Neural cell (in vitro differentiated cells): ENCODE measurements around the gene CDKL4. TPM values are rescaled to one million over a fixed set of nuclear protein-coding genes. Genes with fewer than 3 reads are reported as not detected.

Experiments
- H2AFZ ChIP-seq: fragments of 200-600, 300-800 bp; sonication (generic), shearing (Covaris generic); 2 replicates; pipeline ENCODE4 v1.6.0; 2014; ENCODE audit warnings: low read depth, mild to moderate bottlenecking, antibody characterized with exemption, low read length, moderate library complexity
- H3F3A ChIP-seq: fragments of 200-600 bp; shearing (Covaris generic); 2 replicates; pipeline ENCODE4 v1.6.1; 2016; ENCODE audit warnings: mild to moderate bottlenecking, moderate library complexity, mixed read lengths, antibody characterized with exemption, low read length; ENCODE audit not compliant: insufficient read depth, poor library complexity, severe bottlenecking
- H3K27ac ChIP-seq: fragments of 200-600, 300-800 bp; sonication (generic), shearing (Covaris generic); 2 replicates; pipeline ENCODE4 v1.5.1; 2014; ENCODE audit warnings: mild to moderate bottlenecking, low read length, moderate library complexity
- H3K27me3 ChIP-seq: fragments of 300-800, 200-600 bp; sonication (generic), shearing (Covaris generic); 2 replicates; pipeline ENCODE4 v1.6.0; 2014; ENCODE audit warnings: mild to moderate bottlenecking, low read depth, low read length, moderate library complexity; ENCODE audit not compliant: insufficient read depth
- H3K36me3 ChIP-seq: fragments of 300-800, 200-600 bp; sonication (generic), shearing (Covaris generic); 2 replicates; pipeline ENCODE4 v1.5.1; 2014; ENCODE audit warnings: mild to moderate bottlenecking, antibody characterized with exemption, low read length, moderate library complexity; ENCODE audit not compliant: insufficient read depth
- H3K4me2 ChIP-seq: fragments of 300-800, 200-600 bp; sonication (generic), shearing (Covaris generic); 2 replicates; pipeline ENCODE4 v1.6.0; 2014; ENCODE audit warnings: mild to moderate bottlenecking, low read length
- H3K4me3 ChIP-seq: fragments of 300-800, 200-600 bp; sonication (generic), shearing (Covaris generic); 2 replicates; pipeline ENCODE4 v1.5.1; 2014; ENCODE audit warnings: mild to moderate bottlenecking, low read length, moderate library complexity
- H3K79me2 ChIP-seq: fragments of 200-600 bp; shearing (Covaris generic); replicated peaks from 2 replicates; pipeline ENCODE4 v1.6.0; 2014; ENCODE audit warnings: mild to moderate bottlenecking, low read length, moderate library complexity; ENCODE audit not compliant: insufficient read depth
- H3K9ac ChIP-seq: fragments of 300-800, 200-600 bp; sonication (generic), shearing (Covaris generic); 2 replicates; pipeline ENCODE4 v1.6.1; 2016; ENCODE audit warnings: mild to moderate bottlenecking, low read length, mixed read lengths
- H3K9me2 ChIP-seq: fragments of 200-600 bp; shearing (Covaris generic); 2 replicates; pipeline ENCODE4 v1.6.1; 2016; ENCODE audit warnings: mild to moderate bottlenecking, low read length, mixed read lengths; ENCODE audit not compliant: insufficient read depth
- H3K9me3 ChIP-seq: fragments of 200-600, 300-800 bp; sonication (generic), shearing (Covaris generic); 2 replicates; pipeline ENCODE4 v1.6.1; 2016; ENCODE audit warnings: mild to moderate bottlenecking, mixed run types, low read length, moderate library complexity, mixed read lengths
- H4K20me1 ChIP-seq: fragments of 200-600 bp; shearing (Covaris generic); 2 replicates; pipeline ENCODE4 v1.6.1; 2016; ENCODE audit warnings: mild to moderate bottlenecking, mixed run types; ENCODE audit not compliant: insufficient read depth
- CTCF ChIP-seq: fragments of 450-650 bp; IDR thresholded peaks from 2 replicates; pipeline ENCODE4 v1.5.1; 2014; ENCODE audit warnings: antibody characterized with exemption, mild to moderate bottlenecking, moderate library complexity; ENCODE audit not compliant: poor library complexity, severe bottlenecking
- EP300 ChIP-seq: fragments of 450-650 bp; conservative IDR thresholded peaks from 2 replicates; pipeline ENCODE4 v1.6.1; 2014; ENCODE audit warnings: antibody characterized with exemption, mild to moderate bottlenecking, moderate library complexity; ENCODE audit not compliant: poor library complexity, severe bottlenecking
- EZH2 ChIP-seq: fragments of 200-600, 300-800 bp; shearing (Covaris generic), sonication (generic); IDR thresholded peaks from 2 replicates; pipeline ENCODE4 v1.6.1; 2014; ENCODE audit warnings: antibody characterized with exemption, low read length, borderline replicate concordance, mild to moderate bottlenecking; ENCODE audit not compliant: insufficient read depth, poor library complexity, severe bottlenecking
- MXI1 ChIP-seq: fragments of 450-650 bp; conservative IDR thresholded peaks from 2 replicates; pipeline ENCODE4 v1.6.1; 2014; ENCODE audit warnings: antibody characterized with exemption, mild to moderate bottlenecking; ENCODE audit not compliant: poor library complexity, severe bottlenecking
- POLR2AphosphoS5 ChIP-seq: IDR thresholded peaks from 2 replicates; pipeline ENCODE4 v1.6.1; 2012
- RAD21 ChIP-seq: fragments of 450-650 bp; conservative IDR thresholded peaks from 2 replicates; pipeline ENCODE4 v1.6.1; 2014; ENCODE audit warnings: antibody characterized with exemption, mild to moderate bottlenecking, moderate library complexity
- SMC3 ChIP-seq: fragments of 450-650 bp; conservative IDR thresholded peaks from 2 replicates; pipeline ENCODE4 v1.6.1; 2014; ENCODE audit warnings: antibody characterized with exemption, mild to moderate bottlenecking, moderate library complexity; ENCODE audit not compliant: poor library complexity
- TAF1 ChIP-seq: IDR thresholded peaks from 2 replicates; pipeline ENCODE4 v1.6.1; 2012; ENCODE audit warnings: low read depth
- polyA plus RNA-seq: library from polyadenylated mRNA; depleted of rRNA; stranded (reverse); fragments of >200 nt; gene quantifications from 2 replicates; pipeline ENCODE4 v1.2.3, GENCODE V29; 2014
- TF ChIP-seq, protein P1 (sequence below): IDR thresholded peaks from 2 replicates; pipeline ENCODE4 v1.6.1; 2012; ENCODE audit warnings: borderline replicate concordance

CDKL4 gene
- polyA plus RNA-seq, 1 donor from 2014 or later = not detected

DNA sequence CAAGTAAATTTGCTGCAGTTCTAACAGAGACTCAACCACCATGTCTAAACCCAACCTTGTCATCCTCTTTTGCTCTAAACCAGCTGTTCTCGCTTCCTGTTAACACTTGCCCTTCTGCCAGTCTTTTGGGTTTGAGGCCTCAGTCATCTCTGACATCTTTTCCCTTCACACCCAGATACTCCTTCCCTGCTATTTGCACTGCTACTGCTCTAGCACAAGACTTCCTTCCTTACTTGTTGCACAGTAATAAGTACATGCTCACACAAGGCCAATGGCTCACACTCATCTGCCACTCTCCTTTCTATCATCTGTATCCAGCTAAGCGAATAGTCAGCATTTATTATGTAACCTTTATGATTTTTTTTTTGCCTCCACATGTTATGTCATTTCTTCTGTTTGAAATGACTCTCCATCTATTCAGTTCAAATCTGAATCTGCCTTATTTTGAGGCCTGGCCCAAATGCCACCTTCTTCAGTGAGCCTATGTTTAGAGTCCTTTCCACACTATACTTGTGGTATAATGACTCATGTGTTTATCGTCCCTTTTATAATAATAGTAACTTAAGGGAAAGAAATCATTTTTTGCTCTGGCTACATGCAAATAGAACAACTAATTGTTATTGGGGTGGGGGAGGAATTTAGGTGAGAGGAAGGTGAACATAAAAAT lies 22.5 kb upstream of the CDKL4 start:
- Histone ChIP-seq H3K9me3 (no peaks in the 10 kb centered on the region), H2AFZ (no peak overlapping the region), H3K36me3 (no peaks in the 10 kb centered on the region), H3K9ac (no peak overlapping the region), H3K27me3 (no peaks in the 10 kb centered on the region), H3K27ac (no peak overlapping the region), H4K20me1 (no peaks in the 10 kb centered on the region), H3K79me2 (no peaks in the 10 kb centered on the region), H3K9me2 (no peaks in the 10 kb centered on the region), H3F3A (no peaks in the 10 kb centered on the region), H3K4me2 (no peak overlapping the region), H3K4me3 (no peak overlapping the region)
- TF ChIP-seq CTCF = no peak
- TF ChIP-seq POLR2AphosphoS5 = no peak
- TF ChIP-seq MXI1 = no peak
- no peak for TF ChIP-seq SMC3
- TF ChIP-seq TAF1 = no peak
- TF ChIP-seq, protein P1, sequence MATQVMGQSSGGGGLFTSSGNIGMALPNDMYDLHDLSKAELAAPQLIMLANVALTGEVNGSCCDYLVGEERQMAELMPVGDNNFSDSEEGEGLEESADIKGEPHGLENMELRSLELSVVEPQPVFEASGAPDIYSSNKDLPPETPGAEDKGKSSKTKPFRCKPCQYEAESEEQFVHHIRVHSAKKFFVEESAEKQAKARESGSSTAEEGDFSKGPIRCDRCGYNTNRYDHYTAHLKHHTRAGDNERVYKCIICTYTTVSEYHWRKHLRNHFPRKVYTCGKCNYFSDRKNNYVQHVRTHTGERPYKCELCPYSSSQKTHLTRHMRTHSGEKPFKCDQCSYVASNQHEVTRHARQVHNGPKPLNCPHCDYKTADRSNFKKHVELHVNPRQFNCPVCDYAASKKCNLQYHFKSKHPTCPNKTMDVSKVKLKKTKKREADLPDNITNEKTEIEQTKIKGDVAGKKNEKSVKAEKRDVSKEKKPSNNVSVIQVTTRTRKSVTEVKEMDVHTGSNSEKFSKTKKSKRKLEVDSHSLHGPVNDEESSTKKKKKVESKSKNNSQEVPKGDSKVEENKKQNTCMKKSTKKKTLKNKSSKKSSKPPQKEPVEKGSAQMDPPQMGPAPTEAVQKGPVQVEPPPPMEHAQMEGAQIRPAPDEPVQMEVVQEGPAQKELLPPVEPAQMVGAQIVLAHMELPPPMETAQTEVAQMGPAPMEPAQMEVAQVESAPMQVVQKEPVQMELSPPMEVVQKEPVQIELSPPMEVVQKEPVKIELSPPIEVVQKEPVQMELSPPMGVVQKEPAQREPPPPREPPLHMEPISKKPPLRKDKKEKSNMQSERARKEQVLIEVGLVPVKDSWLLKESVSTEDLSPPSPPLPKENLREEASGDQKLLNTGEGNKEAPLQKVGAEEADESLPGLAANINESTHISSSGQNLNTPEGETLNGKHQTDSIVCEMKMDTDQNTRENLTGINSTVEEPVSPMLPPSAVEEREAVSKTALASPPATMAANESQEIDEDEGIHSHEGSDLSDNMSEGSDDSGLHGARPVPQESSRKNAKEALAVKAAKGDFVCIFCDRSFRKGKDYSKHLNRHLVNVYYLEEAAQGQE = no peak
- TF ChIP-seq EP300 = no peak
- TF ChIP-seq EZH2 = no peak
- no peak for TF ChIP-seq RAD21

- TF ChIP-seq EZH2 = no peak
- TF ChIP-seq, protein P1 = no peak
- no peak for TF ChIP-seq EP300
- no peak for TF ChIP-seq POLR2AphosphoS5
- no peak for TF ChIP-seq CTCF
- no peak for TF ChIP-seq RAD21
- TF ChIP-seq TAF1 = no peak
- TF ChIP-seq SMC3 = no peak
- TF ChIP-seq MXI1 = no peak
- Histone ChIP-seq H3K9me2 (no peaks in the 10 kb centered on the region), H3K4me3 (no peak overlapping the region), H3K4me2 (no peak overlapping the region), H3K79me2 (no peaks in the 10 kb centered on the region), H3K27me3 (no peaks in the 10 kb centered on the region), H3F3A (no peaks in the 10 kb centered on the region), H3K9me3 (no peaks in the 10 kb centered on the region), H2AFZ (no peak overlapping the region), H4K20me1 (no peaks in the 10 kb centered on the region), H3K27ac (no peak overlapping the region), H3K9ac (no peak overlapping the region), H3K36me3 (no peaks in the 10 kb centered on the region)
These were observed 21.5 kb upstream of the CDKL4 start for GRCh38 chr2:39265315-39265714.
